ENCODE results near the gene RNU5D-1.

The RNU5D-1 gene

GRCh38 chr1:44698138-44698537, 32.8 kb downstream of the RNU5D-1 start:
- H4K8ac ChIP-seq (ENCODE audit: low read depth, low read length) = no peak overlapping the region
- H3K4me2 ChIP-seq (ENCODE audit: low read length) = no peak overlapping the region
- no peak overlapping the region for H3K4ac ChIP-seq (ENCODE audit: low read depth, low read length)

GRCh38 chr1:44696789-44697345, 34.1 kb downstream of the RNU5D-1 start:
- Histone ChIP-seq H2AFZ (ENCODE audit: insufficient read depth, low read length, poor library complexity) (no peak overlapping the region), H2BK12ac (ENCODE audit: low read length) (no peak overlapping the region), H2BK5ac (ENCODE audit: low read depth, low read length, poor library complexity) (no peak overlapping the region), H3K4ac (ENCODE audit: low read depth, low read length) (no peak overlapping the region), H3K79me1 (ENCODE audit: low read length) (no peaks in the 10 kb centered on the region), H4K8ac (ENCODE audit: low read depth, low read length) (no peak overlapping the region), H4K12ac (ENCODE audit: low read depth, low read length) (no peak overlapping the region), H3K27ac (ENCODE audit: low read depth, low read length) (no peak overlapping the region), H3K9ac (ENCODE audit: low read length) (no peak overlapping the region), H3K23ac (ENCODE audit: low read length) (no peak overlapping the region), H3K36me3 (ENCODE audit: control insufficient read depth in 1 of 2, insufficient read depth in 2 of 2, low read length in 2 of 2) (no peaks in the 10 kb centered on the region), H3K4me2 (ENCODE audit: low read length) (no peak overlapping the region), H3K27me3 (ENCODE audit: insufficient read depth, low read length) (no peaks in the 10 kb centered on the region), H2BK120ac (ENCODE audit: insufficient read depth, low read length, poor library complexity) (no peak overlapping the region), H4K91ac (ENCODE audit: low read depth, low read length) (no peak overlapping the region), H3K79me2 (ENCODE audit: control insufficient read depth, insufficient read depth, low read length, poor library complexity) (no peaks in the 10 kb centered on the region), H3K4me1 (ENCODE audit: control insufficient read depth in 1 of 2, insufficient read depth in 2 of 2, low read length in 2 of 2) (no peaks in the 10 kb centered on the region), H3K14ac (ENCODE audit: low read length) (no peak overlapping the region), H3K4me3 (ENCODE audit: low read depth, low read length) (no peak overlapping the region), H3K18ac (ENCODE audit: low read length) (no peak overlapping the region), H2AK5ac (ENCODE audit: low read length) (no peak overlapping the region), H3K9me3 (ENCODE audit: insufficient read depth, low read depth, low read length) (no peaks in the 10 kb centered on the region)
- no CpG with 5 or more reads among the region's 7 CpGs for WGBS (ENCODE audit: extremely low coverage, insufficient coverage, insufficient read length)
- no peak for DNase-seq

More at GRCh38 chr1:44698138-44698537, 32.8 kb downstream of the RNU5D-1 start:
- H3K4me1 ChIP-seq (ENCODE audit: control insufficient read depth in 1 of 2, insufficient read depth in 2 of 2, low read length in 2 of 2) = no peaks in the 10 kb centered on the region
- no peaks in the 10 kb centered on the region for H3K79me2 ChIP-seq (ENCODE audit: control insufficient read depth, insufficient read depth, low read length, poor library complexity)
- no peaks in the 10 kb centered on the region for H3K9me3 ChIP-seq (ENCODE audit: insufficient read depth, low read depth, low read length)
- DNase-seq = no peak
- H3K9ac ChIP-seq (ENCODE audit: low read length) = no peak overlapping the region
- no peaks in the 10 kb centered on the region for H3K36me3 ChIP-seq (ENCODE audit: control insufficient read depth in 1 of 2, insufficient read depth in 2 of 2, low read length in 2 of 2)
- no peak overlapping the region for H3K14ac ChIP-seq (ENCODE audit: low read length)
- no peak overlapping the region for H2BK12ac ChIP-seq (ENCODE audit: low read length)
- no peak overlapping the region for H4K91ac ChIP-seq (ENCODE audit: low read depth, low read length)
- H2BK120ac ChIP-seq (ENCODE audit: insufficient read depth, low read length, poor library complexity) = no peak overlapping the region
- H3K18ac ChIP-seq (ENCODE audit: low read length) = no peak overlapping the region
- H3K23ac ChIP-seq (ENCODE audit: low read length) = no peak overlapping the region
- no peak overlapping the region for H4K12ac ChIP-seq (ENCODE audit: low read depth, low read length)
- H3K79me1 ChIP-seq (ENCODE audit: low read length) = no peaks in the 10 kb centered on the region
- no peak overlapping the region for H2AK5ac ChIP-seq (ENCODE audit: low read length)
- WGBS (ENCODE audit: extremely low coverage, insufficient coverage, insufficient read length) = no CpG with 5 or more reads among the region's 3 CpGs
- no peak overlapping the region for H3K4me3 ChIP-seq (ENCODE audit: low read depth, low read length)
- H3K27ac ChIP-seq (ENCODE audit: low read depth, low read length) = no peak overlapping the region
- no peaks in the 10 kb centered on the region for H3K27me3 ChIP-seq (ENCODE audit: insufficient read depth, low read length)
- H2AFZ ChIP-seq (ENCODE audit: insufficient read depth, low read length, poor library complexity) = no peak overlapping the region
- H2BK5ac ChIP-seq (ENCODE audit: low read depth, low read length, poor library complexity) = no peak overlapping the region

- no peak overlapping the region for H4K91ac ChIP-seq (ENCODE audit: low read depth, low read length)
- H4K8ac ChIP-seq (ENCODE audit: low read depth, low read length) = no peak overlapping the region
- H2BK12ac ChIP-seq (ENCODE audit: low read length) = no peak overlapping the region
- no peak overlapping the region for H3K9ac ChIP-seq (ENCODE audit: low read length)
- H3K79me1 ChIP-seq (ENCODE audit: low read length) = no peaks in the 10 kb centered on the region
- no peak overlapping the region for H3K4me2 ChIP-seq (ENCODE audit: low read length)
- no peaks in the 10 kb centered on the region for H3K9me3 ChIP-seq (ENCODE audit: insufficient read depth, low read depth, low read length)
- no peak overlapping the region for H2BK120ac ChIP-seq (ENCODE audit: insufficient read depth, low read length, poor library complexity)
- H2AK5ac ChIP-seq (ENCODE audit: low read length) = no peak overlapping the region
- WGBS (ENCODE audit: extremely low coverage, insufficient coverage, insufficient read length) = no CpG with 5 or more reads among the region's 3 CpGs
- H3K4ac ChIP-seq (ENCODE audit: low read depth, low read length) = no peak overlapping the region
- no peak overlapping the region for H3K27ac ChIP-seq (ENCODE audit: low read depth, low read length)
- H3K23ac ChIP-seq (ENCODE audit: low read length) = no peak overlapping the region
- H2AFZ ChIP-seq (ENCODE audit: insufficient read depth, low read length, poor library complexity) = no peak overlapping the region
- no peak overlapping the region for H3K18ac ChIP-seq (ENCODE audit: low read length)
- H3K36me3 ChIP-seq (ENCODE audit: control insufficient read depth in 1 of 2, insufficient read depth in 2 of 2, low read length in 2 of 2) = no peaks in the 10 kb centered on the region
- H3K4me3 ChIP-seq (ENCODE audit: low read depth, low read length) = no peak overlapping the region
- DNase-seq = no peak
- no peaks in the 10 kb centered on the region for H3K27me3 ChIP-seq (ENCODE audit: insufficient read depth, low read length)
- H3K79me2 ChIP-seq (ENCODE audit: control insufficient read depth, insufficient read depth, low read length, poor library complexity) = no peaks in the 10 kb centered on the region
- H4K12ac ChIP-seq (ENCODE audit: low read depth, low read length) = no peak overlapping the region
- no peak overlapping the region for H2BK5ac ChIP-seq (ENCODE audit: low read depth, low read length, poor library complexity)
- no peaks in the 10 kb centered on the region for H3K4me1 ChIP-seq (ENCODE audit: control insufficient read depth in 1 of 2, insufficient read depth in 2 of 2, low read length in 2 of 2)
- no peak overlapping the region for H3K14ac ChIP-seq (ENCODE audit: low read length)
These were observed 34.9 kb downstream of the RNU5D-1 start for GRCh38 chr1:44696101-44696500.

GRCh38 chr1:44695671-44696070, 35.3 kb downstream of the RNU5D-1 start:
- no peak overlapping the region for H4K12ac ChIP-seq (ENCODE audit: low read depth, low read length)
- H2BK120ac ChIP-seq (ENCODE audit: insufficient read depth, low read length, poor library complexity) = no peak overlapping the region
- H3K9me3 ChIP-seq (ENCODE audit: insufficient read depth, low read depth, low read length) = no peaks in the 10 kb centered on the region
- H4K91ac ChIP-seq (ENCODE audit: low read depth, low read length) = no peak overlapping the region
- no peak overlapping the region for H2AFZ ChIP-seq (ENCODE audit: insufficient read depth, low read length, poor library complexity)
- no peak overlapping the region for H3K27ac ChIP-seq (ENCODE audit: low read depth, low read length)
- no peaks in the 10 kb centered on the region for H3K4me1 ChIP-seq (ENCODE audit: control insufficient read depth in 1 of 2, insufficient read depth in 2 of 2, low read length in 2 of 2)
- no CpG with 5 or more reads among the region's 4 CpGs for WGBS (ENCODE audit: extremely low coverage, insufficient coverage, insufficient read length)
- no peak overlapping the region for H2BK5ac ChIP-seq (ENCODE audit: low read depth, low read length, poor library complexity)
- H3K79me2 ChIP-seq (ENCODE audit: control insufficient read depth, insufficient read depth, low read length, poor library complexity) = no peaks in the 10 kb centered on the region
- no peaks in the 10 kb centered on the region for H3K79me1 ChIP-seq (ENCODE audit: low read length)
- no peak overlapping the region for H3K18ac ChIP-seq (ENCODE audit: low read length)
- DNase-seq = no peak
- H3K4me2 ChIP-seq (ENCODE audit: low read length) = no peak overlapping the region
- H3K23ac ChIP-seq (ENCODE audit: low read length) = no peak overlapping the region
- no peak overlapping the region for H3K4ac ChIP-seq (ENCODE audit: low read depth, low read length)
- H2AK5ac ChIP-seq (ENCODE audit: low read length) = no peak overlapping the region
- H3K9ac ChIP-seq (ENCODE audit: low read length) = no peak overlapping the region
- no peak overlapping the region for H3K4me3 ChIP-seq (ENCODE audit: low read depth, low read length)
- H3K27me3 ChIP-seq (ENCODE audit: insufficient read depth, low read length) = no peaks in the 10 kb centered on the region
- H2BK12ac ChIP-seq (ENCODE audit: low read length) = no peak overlapping the region
- no peak overlapping the region for H3K14ac ChIP-seq (ENCODE audit: low read length)
- H3K36me3 ChIP-seq (ENCODE audit: control insufficient read depth in 1 of 2, insufficient read depth in 2 of 2, low read length in 2 of 2) = no peaks in the 10 kb centered on the region
- no peak overlapping the region for H4K8ac ChIP-seq (ENCODE audit: low read depth, low read length)

Data from trophoblast cell (in vitro differentiated cells and primary cell).